ENCODE measurements around the gene NABP1. TPM values are rescaled to one million over a fixed set of nuclear protein-coding genes. Genes with fewer than 3 reads are reported as not detected.

The NABP1 gene
- total and polyA plus RNA-seq, 2 experiments from 2014 or later = 1.2 to 5.2 TPM

DNA sequence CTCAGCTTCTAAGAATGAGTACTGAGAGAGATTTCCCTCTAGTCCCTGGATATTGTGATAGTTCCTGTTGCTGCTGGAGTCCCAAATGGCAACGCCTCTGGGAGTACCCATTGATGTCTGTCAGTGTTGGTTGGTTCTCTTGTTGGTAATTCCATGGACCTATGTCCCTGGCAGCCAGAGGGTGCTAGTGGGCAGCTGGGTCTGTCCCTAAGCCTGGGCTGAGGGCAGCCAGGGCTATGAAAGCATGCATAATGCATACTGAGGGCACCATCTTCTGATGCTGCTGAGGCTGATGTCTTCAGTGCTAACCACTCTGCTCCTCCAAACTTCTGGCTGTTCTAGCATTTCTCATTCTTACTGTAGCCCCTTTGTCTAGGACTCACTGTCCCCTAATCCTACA is 35.9 kb downstream of the NABP1 start:
- no peak for DNase-seq (ENCODE audit: low read depth in 1 of 2, low spot score in 1 of 2)
- Histone ChIP-seq H3K4me1 (ENCODE audit: low read depth) (no peaks in the 10 kb centered on the region), H3K27me3 (no peaks in the 10 kb centered on the region), H3K36me3 (no peaks in the 10 kb centered on the region), H3K27ac (no peak overlapping the region), H3K9me3 (ENCODE audit: low read depth) (no peaks in the 10 kb centered on the region), H3K4me3 (no peak overlapping the region)
- TF ChIP-seq, protein P1, sequence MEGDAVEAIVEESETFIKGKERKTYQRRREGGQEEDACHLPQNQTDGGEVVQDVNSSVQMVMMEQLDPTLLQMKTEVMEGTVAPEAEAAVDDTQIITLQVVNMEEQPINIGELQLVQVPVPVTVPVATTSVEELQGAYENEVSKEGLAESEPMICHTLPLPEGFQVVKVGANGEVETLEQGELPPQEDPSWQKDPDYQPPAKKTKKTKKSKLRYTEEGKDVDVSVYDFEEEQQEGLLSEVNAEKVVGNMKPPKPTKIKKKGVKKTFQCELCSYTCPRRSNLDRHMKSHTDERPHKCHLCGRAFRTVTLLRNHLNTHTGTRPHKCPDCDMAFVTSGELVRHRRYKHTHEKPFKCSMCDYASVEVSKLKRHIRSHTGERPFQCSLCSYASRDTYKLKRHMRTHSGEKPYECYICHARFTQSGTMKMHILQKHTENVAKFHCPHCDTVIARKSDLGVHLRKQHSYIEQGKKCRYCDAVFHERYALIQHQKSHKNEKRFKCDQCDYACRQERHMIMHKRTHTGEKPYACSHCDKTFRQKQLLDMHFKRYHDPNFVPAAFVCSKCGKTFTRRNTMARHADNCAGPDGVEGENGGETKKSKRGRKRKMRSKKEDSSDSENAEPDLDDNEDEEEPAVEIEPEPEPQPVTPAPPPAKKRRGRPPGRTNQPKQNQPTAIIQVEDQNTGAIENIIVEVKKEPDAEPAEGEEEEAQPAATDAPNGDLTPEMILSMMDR (IDR thresholded peaks at IDR 0.05; ENCODE audit: low read depth, low read length) = no peak

DNA sequence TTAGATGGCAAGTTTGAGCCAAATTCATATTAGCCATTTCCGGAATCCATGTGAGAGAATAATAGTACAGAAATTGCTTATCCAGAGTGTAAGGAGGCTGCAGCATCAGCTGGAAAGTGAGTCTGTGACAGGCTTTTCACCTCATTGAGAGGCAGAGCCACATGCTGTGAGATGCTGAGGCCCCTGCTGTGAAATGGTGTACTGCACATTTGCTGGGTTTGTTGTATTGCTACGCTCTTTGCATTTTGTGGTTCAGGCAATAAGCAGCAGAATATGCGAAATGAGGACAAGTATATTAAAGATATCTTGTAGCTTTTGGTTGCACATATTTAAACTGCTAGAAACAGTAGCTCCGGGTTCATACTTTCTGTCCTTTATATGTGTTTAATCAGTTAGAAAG is 37.0 kb downstream of the NABP1 start:
- DNase-seq (ENCODE audit: low read depth in 1 of 2, low spot score in 1 of 2) = no peak
- no peaks in the 10 kb centered on the region for H3K4me1 ChIP-seq (ENCODE audit: low read depth)
- H3K27me3 ChIP-seq = no peaks in the 10 kb centered on the region
- TF ChIP-seq, protein P1 (IDR thresholded peaks at IDR 0.05; ENCODE audit: low read depth, low read length) = no peak
- H3K9me3 ChIP-seq (ENCODE audit: low read depth) = no peaks in the 10 kb centered on the region
- H3K36me3 ChIP-seq = no peaks in the 10 kb centered on the region
- no peak overlapping the region for H3K27ac ChIP-seq
- H3K4me3 ChIP-seq = no peak overlapping the region

DNA sequence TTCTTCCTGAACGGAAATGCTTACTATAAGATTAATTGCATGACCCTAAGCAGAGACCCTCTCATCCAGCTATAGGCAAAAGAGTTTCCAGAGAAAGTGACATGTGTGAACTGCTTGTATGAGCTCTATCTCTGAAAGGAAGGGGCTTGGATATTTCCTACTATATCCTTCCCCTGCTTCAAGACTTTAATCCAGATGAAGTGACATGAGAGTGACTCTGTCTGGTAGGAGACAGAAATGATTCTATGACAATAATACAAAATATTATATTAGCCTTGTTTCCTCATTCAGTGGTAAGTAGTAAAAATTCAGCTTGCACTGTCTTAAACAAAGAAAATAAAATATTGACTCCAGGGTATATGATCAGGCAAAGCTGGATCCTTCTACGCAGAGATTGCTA is 37.5 kb downstream of the NABP1 start:
- DNase-seq (ENCODE audit: low read depth in 1 of 2, low spot score in 1 of 2) = no peak
- TF ChIP-seq, protein P1 (IDR thresholded peaks at IDR 0.05; ENCODE audit: low read depth, low read length) = no peak
- Histone ChIP-seq H3K4me3 (no peak overlapping the region), H3K4me1 (ENCODE audit: low read depth) (no peaks in the 10 kb centered on the region), H3K36me3 (no peaks in the 10 kb centered on the region), H3K9me3 (ENCODE audit: low read depth) (no peaks in the 10 kb centered on the region), H3K27ac (no peak overlapping the region), H3K27me3 (no peaks in the 10 kb centered on the region)

DNA sequence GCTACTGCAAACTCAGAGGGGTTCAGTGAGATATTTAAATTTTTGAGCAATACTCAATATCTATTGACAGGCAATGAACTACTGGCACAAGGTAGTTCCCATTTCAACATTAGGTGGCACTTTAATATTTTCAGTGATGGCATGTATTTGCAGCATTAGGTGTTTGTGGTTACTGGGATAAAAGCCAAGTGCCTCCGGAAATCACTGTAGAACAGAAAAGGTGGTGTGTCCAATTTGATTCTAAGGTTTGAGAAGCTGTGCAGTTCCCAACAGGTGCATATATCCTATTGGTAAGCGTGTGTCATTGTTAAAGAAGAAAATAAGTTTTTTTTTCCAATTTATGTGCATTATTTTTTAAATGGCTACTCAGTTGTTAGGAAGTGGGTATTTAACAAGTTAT is 41.3 kb downstream of the NABP1 start:
- no peak overlapping the region for H3K27ac ChIP-seq
- DNase-seq (ENCODE audit: low read depth in 1 of 2, low spot score in 1 of 2) = no peak
- no peaks in the 10 kb centered on the region for H3K4me1 ChIP-seq (ENCODE audit: low read depth)
- TF ChIP-seq, protein P1 (IDR thresholded peaks at IDR 0.05; ENCODE audit: low read depth, low read length) = no peak
- H3K9me3 ChIP-seq (ENCODE audit: low read depth) = no peaks in the 10 kb centered on the region
- H3K36me3 ChIP-seq = no peaks in the 10 kb centered on the region
- H3K4me3 ChIP-seq = no peak overlapping the region
- H3K27me3 ChIP-seq = no peaks in the 10 kb centered on the region

DNA sequence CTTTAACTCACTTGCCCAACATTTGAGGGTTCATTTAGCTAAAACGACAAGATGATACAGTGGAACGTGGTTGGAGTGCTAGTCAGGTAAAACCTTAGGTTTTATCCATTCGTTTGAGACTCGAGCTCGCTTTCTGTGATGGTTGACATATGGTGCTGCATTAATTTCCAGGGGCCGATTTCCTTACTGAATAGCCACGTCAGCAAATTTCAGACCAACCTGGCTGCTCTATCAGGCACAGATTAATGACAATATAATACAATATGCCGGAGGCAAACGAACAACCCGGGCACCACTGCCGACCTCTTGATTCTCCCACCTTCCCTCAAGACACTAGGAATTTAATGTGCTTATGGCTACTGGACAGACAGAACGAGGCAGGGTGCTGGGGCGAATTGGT is 42.0 kb downstream of the NABP1 start:
- no peak for DNase-seq (ENCODE audit: low read depth in 1 of 2, low spot score in 1 of 2)
- Histone ChIP-seq H3K27me3 (no peaks in the 10 kb centered on the region), H3K9me3 (ENCODE audit: low read depth) (no peaks in the 10 kb centered on the region), H3K4me3 (no peak overlapping the region), H3K27ac (no peak overlapping the region), H3K4me1 (ENCODE audit: low read depth) (no peaks in the 10 kb centered on the region), H3K36me3 (no peaks in the 10 kb centered on the region)
- TF ChIP-seq, protein P1 (IDR thresholded peaks at IDR 0.05; ENCODE audit: low read depth, low read length) = no peak

DNA sequence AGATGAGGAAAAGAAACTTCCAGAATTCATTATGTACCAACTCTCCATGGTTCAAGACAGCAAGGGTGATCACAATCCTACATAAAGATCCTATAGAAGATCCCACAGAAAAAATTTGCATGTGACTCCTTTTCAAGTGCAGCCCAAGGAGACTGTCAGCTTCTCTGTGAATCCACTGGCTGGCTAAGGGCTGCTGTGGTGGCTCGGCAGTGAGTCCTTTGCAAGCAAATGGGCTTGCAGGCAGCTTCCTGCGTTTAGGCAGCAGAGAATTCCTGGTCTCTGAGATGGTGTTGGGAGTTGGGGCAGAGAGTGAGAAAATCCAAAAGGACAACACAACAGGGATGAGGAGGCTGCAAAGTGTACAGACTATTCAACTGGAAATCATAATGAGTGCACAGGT is 43.4 kb downstream of the NABP1 start:
- no peaks in the 10 kb centered on the region for H3K27me3 ChIP-seq
- H3K9me3 ChIP-seq (ENCODE audit: low read depth) = no peaks in the 10 kb centered on the region
- H3K4me1 ChIP-seq (ENCODE audit: low read depth) = no peaks in the 10 kb centered on the region
- no peak overlapping the region for H3K27ac ChIP-seq
- no peak for DNase-seq (ENCODE audit: low read depth in 1 of 2, low spot score in 1 of 2)
- TF ChIP-seq, protein P1 (IDR thresholded peaks at IDR 0.05; ENCODE audit: low read depth, low read length) = no peak
- no peak overlapping the region for H3K4me3 ChIP-seq
- no peaks in the 10 kb centered on the region for H3K36me3 ChIP-seq

All from cardiac muscle cell (in vitro differentiated cells and primary cell).